GM04503 (cell line): ENCODE data around the gene IL18R1.

ENCODE experiments used
- DNase-seq: peaks from one replicate; pipeline ENCODE4 v3.0.0-alpha.2; 2012; ENCODE audit warnings: low read depth

The IL18R1 gene

DNA sequence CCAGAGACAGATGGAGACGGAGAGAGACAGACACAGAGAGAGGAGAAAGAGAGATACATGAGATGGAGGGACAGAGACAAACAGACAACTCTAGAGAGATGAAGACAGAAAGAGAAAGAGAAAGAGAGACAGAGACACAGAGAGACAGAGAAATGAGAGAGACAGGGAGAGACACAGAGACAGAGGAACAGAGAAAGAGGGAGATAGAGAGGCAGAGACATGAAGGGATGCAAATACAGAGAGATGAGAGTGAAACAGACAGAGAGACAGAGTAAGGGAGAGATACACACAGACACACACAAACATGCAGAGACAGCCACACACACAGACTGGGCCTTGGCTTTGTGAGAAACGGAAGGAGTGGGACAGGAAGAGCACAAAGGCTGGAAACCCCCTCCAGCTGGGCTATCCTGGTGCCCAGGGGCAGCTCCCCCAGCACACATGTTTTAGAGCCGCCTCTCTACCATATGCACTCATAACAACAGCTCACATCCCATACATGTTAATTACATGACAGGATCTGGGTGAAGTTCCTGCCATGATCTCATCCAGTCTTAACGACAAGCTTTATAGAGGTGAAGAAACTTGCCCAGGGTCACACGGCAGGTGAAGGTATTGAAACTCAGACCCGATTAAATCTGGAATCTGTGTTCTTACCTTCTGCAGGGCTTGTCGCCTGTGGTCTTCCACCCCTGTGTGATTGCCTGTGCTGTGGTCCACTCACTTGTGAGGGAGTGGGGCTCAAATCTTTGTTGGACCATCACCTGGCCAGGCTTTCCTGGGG is 32.4 kb downstream of the IL18R1 start:
- DNase-seq = no peak

DNA sequence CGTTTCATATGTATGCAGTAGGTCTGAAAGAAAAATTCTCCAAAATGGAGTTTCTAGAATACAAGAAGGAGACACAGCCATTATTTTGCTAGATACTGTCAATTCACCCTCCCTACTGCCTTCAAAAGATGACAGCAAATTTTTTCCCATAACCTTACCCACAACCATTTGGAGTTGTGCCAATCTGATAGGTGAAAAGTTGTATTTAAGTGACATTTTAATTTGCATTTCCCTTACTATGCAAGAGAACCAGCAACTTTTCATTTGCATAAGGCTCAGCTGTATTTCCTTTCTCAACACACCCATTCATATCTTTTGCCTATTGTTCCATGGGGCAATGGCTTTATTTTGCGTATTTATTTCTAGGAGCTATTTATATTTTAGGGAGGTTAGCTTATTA is 36.0 kb downstream of the IL18R1 start:
- no peak for DNase-seq

DNA sequence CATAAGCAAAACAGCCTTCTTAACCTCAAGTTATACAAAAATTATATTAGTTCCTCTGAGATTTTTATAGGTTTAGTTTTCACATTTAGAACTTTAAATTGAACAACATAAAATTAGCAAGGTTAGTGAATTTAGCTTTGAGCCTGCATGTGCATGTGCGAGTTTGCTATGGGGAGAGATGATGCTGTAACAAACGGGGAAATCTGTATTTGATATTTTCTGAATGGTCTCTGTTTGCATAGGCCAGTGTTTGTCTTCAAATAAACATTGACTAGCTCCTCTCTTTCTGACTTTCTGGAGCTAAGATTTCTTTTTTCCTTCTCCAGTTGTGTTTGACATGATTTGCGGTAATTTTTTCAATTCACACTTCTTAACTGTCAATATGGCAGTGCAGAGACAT is 36.5 kb downstream of the IL18R1 start:
- DNase-seq = no peak

DNA sequence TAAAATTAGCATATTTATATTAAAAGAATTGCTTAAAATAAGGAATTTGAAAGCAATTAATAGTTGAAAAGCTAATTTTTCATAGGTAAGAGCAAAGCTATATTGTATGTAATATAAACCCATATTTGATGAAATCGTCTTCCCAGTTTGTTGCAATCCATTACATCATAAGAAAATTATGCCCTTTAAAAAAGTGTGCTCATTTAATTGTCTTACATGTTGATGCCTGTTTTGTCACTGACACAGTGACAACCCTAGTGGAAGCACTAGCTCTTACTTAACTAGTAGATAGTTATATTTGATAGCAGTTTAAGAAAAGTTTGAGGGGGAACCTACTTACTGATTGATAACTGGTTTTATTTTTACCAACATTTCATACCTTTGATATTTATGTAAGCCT is 37.3 kb downstream of the IL18R1 start:
- DNase-seq = no peak

DNA sequence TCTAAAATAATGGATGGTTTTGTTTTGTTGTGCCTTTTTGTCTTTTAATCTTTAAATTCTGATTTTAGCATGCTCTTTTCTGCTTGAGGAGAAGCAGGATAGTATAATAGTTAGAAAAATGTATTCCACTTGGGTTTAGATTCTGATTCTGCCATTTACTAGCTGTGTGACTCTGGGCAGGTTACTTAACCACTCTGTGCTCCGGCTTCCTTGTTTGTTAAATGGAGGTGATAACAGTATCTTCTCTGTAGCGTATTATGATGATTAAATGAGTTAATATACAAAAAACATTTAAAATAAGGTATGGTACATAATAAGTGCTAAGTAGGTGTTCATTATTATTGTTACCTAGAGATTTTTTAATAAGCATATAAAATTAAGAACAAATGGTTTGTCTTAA is 40.4 kb downstream of the IL18R1 start:
- DNase-seq = no peak

DNA sequence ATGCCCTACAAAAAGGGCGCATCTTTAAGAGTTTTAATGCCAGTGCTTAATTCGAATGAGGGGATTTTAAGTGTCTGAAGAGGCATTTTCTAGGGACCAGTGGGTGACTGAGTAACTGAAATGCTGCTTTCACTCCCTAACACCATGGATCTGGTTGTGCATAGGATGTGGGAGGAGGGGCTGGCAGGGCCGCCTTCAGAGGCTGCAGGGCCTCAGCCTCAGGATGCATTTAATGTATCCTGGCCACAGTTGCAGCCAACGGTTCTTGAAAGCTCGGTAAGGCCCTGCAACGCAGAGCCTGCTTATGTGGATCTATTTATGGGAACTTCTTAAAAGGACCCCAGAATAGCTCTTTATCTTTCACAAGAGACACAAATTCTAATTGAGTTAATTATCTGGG is 41.6 kb downstream of the IL18R1 start:
- DNase-seq = no peak

DNA sequence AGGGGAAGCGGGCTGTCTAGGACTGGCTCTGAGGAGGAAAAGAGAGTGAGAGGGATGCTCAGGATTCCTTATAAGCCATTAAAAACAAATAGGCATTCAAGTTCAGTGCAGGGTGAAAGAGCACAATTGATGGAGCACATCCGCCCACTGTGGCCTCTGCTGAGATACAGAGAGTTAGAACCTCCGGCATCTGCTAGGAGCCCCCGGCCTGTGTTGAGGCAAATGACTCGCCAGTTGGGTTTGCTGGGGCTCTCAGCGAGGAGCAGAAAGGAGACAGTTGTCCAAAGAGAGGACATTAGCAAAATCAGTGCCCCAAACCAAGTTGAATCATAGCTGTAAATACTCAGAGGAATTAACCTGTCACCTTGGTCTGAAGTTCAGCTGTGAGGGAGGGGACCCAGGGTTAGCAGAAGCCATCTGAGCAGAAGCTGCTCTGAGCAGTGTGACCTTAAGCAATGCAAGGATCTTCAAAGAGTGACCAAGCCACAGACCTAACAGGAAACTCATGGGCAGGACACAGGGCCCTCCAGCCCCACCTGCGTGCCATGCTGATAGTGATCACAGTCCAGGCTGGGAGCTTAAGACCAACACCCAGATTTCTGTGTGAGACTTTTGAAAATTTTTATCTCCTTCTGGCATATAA is 44.0 kb downstream of the IL18R1 start:
- no peak for DNase-seq

DNA sequence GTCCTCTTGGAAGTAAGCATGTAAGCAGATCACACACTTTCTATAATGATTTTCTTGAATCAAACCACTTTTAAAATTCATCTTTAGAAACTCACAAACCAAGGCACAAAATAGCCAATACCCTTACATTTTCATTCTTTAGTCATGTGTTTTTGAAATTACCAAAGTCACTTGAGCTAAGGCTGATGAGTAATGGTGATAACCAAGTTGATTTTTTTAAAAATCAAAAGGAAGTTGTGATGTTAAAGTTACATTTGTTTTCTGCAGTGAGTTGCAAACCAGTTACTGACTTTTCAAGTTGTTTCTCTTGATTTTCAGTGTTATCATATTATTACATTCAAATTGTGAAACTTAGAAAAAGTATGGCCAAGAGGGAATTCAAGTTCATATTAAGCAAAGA is 45.9 kb downstream of the IL18R1 start:
- no peak for DNase-seq

DNA sequence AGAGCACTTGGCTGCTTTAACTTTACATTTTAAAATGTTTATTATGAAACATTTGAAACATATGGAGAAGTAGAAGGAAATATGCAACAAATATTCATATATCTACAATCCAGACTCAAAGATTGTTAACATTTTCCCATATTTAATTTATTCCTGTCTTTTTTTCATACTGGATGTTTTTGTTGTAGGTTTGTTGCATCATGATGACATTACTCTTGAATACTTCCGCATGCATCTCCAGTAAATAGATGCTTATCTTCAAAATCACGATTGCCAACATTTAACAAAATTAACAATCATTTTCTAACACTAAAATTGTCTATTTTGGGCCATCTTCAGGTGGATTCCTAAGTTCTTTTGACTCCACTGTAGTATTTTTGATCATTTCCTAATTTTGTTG is 46.3 kb downstream of the IL18R1 start:
- no peak for DNase-seq

DNA sequence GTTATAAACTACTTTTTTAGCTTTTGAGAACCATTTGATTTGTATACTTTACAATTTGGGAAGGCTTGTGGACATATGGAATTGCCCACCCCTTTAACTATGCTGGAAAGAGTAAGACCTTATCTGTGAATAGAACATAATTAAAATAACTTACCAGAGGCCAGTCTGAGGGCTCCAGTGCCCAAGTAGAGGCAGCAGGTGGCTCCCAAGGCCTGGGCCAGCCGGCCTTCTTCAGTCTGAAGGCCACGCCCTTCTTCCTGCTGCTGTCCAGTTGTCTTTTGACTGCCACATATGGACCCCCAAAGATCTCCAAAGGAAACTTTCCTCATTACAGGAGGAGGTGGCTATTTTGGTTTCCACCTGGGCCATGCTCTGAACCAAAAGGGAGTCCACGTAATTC is 55.4 kb downstream of the IL18R1 start:
- no peak for DNase-seq

DNA sequence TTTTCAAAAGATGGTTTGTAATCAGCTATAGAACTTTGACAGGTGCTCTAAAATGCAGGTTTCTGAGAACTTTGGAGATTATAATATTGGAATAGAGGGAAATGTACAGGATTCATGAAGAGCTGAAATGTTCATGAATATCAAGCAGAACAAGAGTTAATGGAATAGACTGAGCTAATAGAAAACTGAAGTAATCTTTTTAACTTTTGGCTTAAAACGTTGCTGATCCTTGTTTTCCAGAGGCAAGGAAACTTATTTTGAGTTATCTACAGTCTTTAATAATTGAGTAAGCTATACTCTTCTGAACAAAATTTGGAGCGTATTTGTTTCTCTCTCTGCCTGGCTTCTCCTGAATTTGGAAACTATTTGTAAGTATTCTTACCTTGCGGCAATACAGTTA is 56.6 kb downstream of the IL18R1 start:
- no peak for DNase-seq

DNA sequence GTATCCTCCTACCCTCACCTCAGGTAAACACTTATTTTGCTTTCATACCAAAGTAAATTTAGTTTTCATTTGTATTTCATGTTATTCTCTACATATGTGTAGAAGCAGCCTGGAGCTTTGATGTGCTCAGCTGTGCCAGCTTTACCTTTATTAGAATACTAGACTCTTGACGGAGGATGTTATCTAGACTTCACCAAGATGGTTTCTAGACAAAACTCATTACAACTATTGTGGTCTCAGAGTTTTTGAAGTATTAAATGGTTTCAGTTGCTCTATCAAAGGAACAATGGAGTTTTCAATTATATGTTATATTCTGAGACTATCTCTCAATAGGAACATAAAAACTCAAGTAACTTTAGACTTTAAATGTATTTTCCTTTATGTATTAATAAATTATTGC is 62.4 kb downstream of the IL18R1 start:
- DNase-seq = no peak

DNA sequence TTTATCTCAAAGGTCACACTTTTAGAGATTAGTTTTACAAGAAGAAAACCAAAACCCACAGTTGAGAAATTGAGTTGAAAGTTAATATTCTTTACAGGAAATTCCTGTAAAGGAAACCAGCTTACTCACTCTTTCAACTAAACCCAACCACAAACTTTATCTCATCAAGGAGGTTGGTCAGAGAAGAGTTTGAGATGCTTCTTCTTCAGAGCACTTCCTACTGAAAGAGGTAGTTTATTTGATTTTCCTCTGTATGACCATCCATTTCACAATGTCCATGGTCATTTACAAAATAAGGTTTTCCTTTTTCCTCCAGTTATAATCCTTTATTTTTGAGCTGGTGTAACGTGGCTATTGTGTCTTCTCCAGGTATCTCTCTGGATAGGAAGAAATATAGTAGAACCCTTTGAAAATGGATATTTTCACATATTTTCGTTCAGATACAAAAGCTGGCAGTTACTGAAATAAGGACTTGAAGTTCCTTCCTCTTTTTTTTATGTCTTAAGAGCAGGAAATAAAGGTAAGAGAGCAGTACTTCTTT is 62.9 kb downstream of the IL18R1 start:
- DNase-seq = no peak

DNA sequence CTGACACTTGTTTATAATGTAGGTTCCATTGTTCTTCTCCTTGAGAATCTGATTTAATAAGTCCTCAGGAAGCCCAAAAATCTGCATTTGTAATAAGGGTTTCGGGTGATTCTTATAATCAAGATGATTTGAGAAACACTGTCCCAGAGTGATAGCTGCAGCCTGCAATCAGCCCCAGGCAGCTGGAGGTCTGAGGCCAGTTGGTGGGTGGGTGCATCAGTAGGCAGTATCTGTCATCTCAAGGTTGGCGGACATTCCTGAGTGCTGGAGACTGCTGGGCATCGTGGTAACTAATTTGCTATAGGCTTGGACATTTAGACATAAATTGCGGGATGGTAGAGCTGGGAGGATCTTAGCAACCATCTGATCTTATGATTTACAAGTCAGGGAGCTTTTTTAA is 64.7 kb downstream of the IL18R1 start:
- DNase-seq = no peak

DNA sequence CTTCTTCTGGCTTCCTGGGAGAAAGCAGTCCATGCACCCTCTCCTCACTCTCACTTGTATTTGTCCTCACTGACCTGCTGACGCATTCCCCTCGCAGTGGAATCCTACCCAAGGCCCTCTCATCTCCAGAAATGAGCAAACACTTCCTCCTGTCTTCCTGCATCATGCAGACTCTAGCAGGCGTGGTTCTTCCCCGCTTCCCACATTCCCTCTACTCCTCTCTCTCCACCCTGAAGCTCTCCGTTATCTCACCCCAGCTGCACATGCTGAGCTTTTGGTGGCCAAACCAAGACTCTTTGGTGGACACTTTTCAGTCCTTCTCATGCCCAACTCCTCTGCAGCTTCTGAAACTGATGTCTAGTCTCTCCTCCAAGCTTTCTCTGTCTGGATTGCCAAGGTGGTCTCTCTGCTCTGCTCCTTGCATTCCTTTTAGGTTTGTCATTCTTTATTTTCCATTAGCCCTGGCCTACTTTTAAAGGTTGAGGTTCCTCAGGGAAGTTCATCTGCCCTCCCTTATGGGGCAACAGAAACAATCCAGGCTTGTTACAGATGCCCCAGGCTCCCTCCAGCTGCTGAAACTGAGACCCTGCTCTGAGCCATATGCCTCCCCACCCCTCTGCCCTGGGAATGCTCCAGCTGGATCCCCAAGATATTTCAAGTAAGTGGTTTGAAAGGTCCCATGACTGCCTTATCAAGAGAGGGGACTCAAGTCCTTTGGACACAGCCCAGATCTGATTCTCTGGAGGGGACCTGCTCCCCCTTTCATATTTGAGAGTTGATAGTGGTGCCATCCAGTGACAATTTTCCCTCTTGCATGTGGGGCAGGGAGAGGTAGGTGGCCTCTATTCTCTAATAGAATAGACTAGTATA is 66.5 kb downstream of the IL18R1 start:
- no peak for DNase-seq

DNA sequence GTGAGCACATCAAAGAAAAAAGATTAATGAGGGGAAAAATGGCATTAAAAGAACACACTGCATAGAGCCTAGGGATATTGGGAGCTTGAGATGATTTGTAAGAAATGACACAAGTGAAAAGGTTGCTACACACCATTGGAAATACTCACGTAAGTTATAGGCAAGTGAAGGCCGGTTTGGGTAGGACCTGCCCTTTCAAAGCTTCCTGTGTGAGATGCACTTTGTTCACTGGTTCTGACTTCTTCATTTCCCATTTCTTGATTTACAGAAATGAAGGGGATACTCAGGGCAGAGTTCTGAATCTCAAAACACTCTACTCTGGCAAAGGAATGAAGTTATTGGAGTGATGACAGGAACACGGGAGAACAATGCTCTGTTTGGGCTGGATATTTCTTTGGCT is 67.3 kb downstream of the IL18R1 start, which contains the start of gene IL18RAP:
Gene IL18RAP, plus strand, starts transcription at position 251 of the 400 bp plus-strand sequence. Its CDS starts 118 bp downstream, at position 369.
- DNase-seq = no peak

DNA sequence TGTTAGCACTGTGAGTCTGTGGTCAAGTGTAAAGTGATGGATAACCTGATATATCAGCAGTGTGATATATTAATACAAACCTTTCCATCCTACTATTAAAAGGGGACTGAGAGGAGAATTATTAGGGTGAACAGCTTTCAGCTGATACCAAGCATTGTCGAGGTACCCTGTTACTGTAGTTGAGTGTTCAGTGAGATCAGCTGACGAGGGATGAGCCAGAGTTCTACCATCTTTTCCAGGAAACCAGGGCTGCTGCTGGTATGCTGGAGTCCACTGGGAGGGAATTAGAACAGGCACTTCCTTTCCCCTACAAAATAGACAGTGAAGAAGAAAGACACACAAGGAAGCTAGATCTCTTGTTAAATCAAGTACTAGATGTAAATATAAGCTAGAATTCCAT is 67.8 kb downstream of the IL18R1 start:
- DNase-seq = no peak

DNA sequence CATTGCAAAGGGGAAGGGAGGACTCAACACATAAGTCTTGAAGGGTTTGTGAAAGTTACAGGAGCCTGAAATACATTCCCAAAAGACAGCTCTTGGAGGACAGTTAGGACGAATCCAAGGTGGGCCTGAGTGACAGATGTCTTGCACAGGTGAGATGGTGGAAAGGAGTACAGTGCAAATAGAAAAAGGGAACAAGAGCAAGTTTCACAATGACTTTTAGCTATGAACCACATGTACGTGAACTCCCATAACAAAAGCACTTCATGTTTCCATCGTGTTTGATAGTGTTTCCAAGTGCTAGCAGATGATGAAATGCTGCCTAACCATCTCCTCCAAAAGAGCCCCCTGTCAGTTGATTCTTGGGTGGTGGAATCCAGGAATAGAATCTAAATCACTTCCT is 69.2 kb downstream of the IL18R1 start:
- no peak for DNase-seq

DNA sequence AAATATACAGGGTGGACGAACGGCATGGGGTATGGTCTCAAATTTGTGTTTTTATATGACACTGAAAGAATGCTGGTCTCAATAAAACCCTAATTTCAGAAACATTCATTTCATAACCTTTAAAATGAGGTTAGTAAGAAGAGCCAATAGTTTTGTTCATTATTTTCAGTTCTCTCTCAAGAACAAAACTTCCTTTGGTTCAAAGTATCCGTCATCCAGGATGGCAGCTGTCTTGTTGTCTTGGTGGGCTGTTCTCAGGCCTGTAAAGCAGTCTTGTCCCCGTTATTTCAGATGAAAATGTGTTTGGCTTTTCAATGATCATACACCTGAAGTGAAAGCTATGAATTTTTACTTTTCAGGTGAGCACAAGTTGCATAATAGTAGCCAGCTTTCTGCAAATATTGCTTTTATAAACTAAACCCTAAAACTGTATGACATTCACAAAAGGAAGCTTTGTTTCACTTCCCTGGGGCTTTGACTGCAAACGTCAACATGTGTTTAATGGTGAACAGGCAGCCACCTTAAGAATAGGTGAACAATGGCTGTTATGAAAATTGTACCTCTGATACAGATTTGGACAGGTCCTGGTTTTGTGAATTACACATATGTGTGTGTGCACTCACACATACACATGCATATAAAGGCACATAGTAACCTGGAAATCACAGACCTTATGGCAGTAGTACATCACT is 70.0 kb downstream of the IL18R1 start:
- DNase-seq = no peak

DNA sequence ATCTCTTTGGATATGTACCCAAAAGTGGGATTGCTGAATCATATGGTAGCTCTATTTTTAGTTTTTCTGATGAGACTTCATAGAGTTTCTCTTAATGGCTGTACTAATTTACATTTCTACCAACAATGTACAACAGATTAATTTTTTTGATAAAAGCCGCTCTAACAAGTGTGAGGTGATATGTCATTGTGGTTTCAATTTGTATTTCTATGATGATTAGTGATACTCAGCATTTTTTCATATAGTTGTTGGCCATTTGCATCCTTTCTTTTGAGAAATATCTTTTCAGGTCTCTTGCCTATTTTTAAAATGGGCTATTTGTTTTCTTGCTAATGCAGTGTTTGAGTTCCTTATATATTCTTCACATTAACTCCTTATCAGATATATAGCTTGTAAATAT is 71.7 kb downstream of the IL18R1 start:
- DNase-seq = no peak

DNA sequence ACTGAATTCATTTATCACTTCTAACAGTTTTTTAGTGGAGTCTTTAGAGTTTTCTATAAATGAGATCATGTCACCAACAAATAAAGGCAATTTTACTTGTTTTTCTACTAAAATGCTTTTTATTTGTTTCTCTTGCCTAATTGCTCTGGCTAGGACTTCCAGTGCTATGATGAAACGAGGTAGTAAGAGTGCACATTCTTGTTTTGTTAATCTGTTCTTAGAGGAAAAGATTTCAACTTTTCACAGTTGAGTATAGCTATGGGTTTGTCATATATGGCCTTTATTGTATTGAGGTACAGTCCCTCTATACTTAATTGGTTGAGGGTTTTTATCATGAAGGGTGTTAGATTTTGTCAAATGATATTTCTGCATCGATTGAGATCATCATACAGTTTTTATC is 73.0 kb downstream of the IL18R1 start:
- no peak for DNase-seq

DNA sequence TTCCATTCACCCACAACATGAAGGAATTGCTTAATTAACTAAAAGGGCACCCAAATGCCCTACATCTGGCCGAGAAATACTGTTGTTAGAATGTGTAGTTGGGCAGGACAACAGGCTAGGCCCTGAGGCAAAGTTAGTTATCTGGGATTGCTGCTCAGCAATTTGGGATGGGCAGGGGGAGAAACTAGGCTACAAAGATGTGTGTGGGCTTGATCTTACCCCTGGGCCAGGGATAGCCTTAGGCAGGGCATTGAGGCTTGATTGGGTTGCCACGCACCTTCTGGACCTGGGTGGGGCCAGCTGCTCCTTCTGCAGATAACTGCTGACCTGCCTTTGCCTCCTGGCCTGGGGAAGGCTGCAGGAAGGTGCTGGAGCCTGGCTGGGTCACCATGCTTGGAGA is 76.8 kb downstream of the IL18R1 start:
- DNase-seq = no peak
